Astrocyte (in vitro differentiated cells and primary cell): Measurements from ENCODE around the gene ADGRB3. TPM values are rescaled to one million over a fixed set of nuclear protein-coding genes. Genes with fewer than 3 reads are reported as not detected.

Source experiments
- DNase-seq: peaks from one replicate; pipeline ENCODE4 v3.0.0-alpha.2; 2010; ENCODE audit warnings: low read depth
- FAIRE-seq: peaks from 2 replicates; lab custom pipeline; 2011; peaks lifted over from hg19 to GRCh38; lab: Jason Lieb, UNC
- H2AFZ ChIP-seq: 2 replicates; pipeline ENCODE4 v1.6.0; 2012; ENCODE audit warnings: low read depth, low read length, inconsistent platforms
- H3K27ac ChIP-seq: 2 replicates; pipeline ENCODE4 v1.5.1; 2011; ENCODE audit warnings: low read depth, low read length, inconsistent platforms
- H3K27me3 ChIP-seq: 2 replicates; pipeline ENCODE4 v1.6.0; 2011; ENCODE audit warnings: low read length, inconsistent platforms; ENCODE audit not compliant: insufficient read depth
- H3K36me3 ChIP-seq: 2 replicates; pipeline ENCODE4 v1.5.1; 2011; ENCODE audit warnings: low read length, inconsistent platforms; ENCODE audit not compliant: insufficient read depth
- H3K4me1 ChIP-seq: 2 replicates; pipeline ENCODE4 v1.5.1; 2011; ENCODE audit warnings: low read length, inconsistent platforms; ENCODE audit not compliant: insufficient read depth
- H3K4me2 ChIP-seq: 2 replicates; pipeline ENCODE4 v1.6.0; 2012; ENCODE audit warnings: low read length, inconsistent platforms
- H3K4me3 ChIP-seq: 2 replicates; pipeline ENCODE4 v1.5.1; 2011; ENCODE audit warnings: low read depth, mild to moderate bottlenecking, low read length, inconsistent platforms; ENCODE audit not compliant: insufficient read depth
- H3K79me2 ChIP-seq: 2 replicates; pipeline ENCODE4 v1.6.0; 2012; ENCODE audit warnings: mild to moderate bottlenecking, low read length, inconsistent platforms; ENCODE audit not compliant: insufficient read depth
- H3K9ac ChIP-seq: 2 replicates; pipeline ENCODE4 v1.6.0; 2012; ENCODE audit warnings: mild to moderate bottlenecking, low read length, inconsistent platforms
- H3K9me3 ChIP-seq: 2 replicates; pipeline ENCODE4 v1.5.1; 2012; ENCODE audit warnings: low read depth, mild to moderate bottlenecking, low read length, inconsistent platforms; ENCODE audit not compliant: insufficient read depth
- H4K20me1 ChIP-seq: 2 replicates; pipeline ENCODE4 v1.6.0; 2012; ENCODE audit warnings: low read length, inconsistent platforms; ENCODE audit not compliant: insufficient read depth
- H3K27ac Mint-ChIP-seq: one replicate; pipeline ENCODE4 v1.8.0; 2021; ENCODE audit warnings: mild to moderate bottlenecking, mixed read lengths; ENCODE audit not compliant: unreplicated experiment
- H3K27me3 Mint-ChIP-seq: one replicate; pipeline ENCODE4 v1.8.0; 2021; ENCODE audit warnings: low read depth, mixed read lengths; ENCODE audit not compliant: unreplicated experiment
- H3K36me3 Mint-ChIP-seq: one replicate; pipeline ENCODE4 v1.8.0; 2021; ENCODE audit warnings: low read depth, mixed read lengths; ENCODE audit not compliant: unreplicated experiment
- H3K4me1 Mint-ChIP-seq: one replicate; pipeline ENCODE4 v1.8.0; 2021; ENCODE audit warnings: low read depth, mixed read lengths; ENCODE audit not compliant: unreplicated experiment
- H3K4me3 Mint-ChIP-seq: one replicate; pipeline ENCODE4 v1.8.0; 2021; ENCODE audit warnings: mild to moderate bottlenecking, moderate library complexity, mixed read lengths; ENCODE audit not compliant: unreplicated experiment
- H3K9me3 Mint-ChIP-seq: one replicate; pipeline ENCODE4 v1.8.0; 2021; ENCODE audit warnings: mild to moderate bottlenecking, mixed read lengths; ENCODE audit not compliant: unreplicated experiment
- EZH2 ChIP-seq: IDR thresholded peaks from 2 replicates; pipeline ENCODE4 v1.6.1; 2012; ENCODE audit warnings: mild to moderate bottlenecking, low read length, inconsistent platforms; ENCODE audit not compliant: insufficient read depth
- total RNA-seq: library from RNA; stranded (reverse); gene quantifications from 2 replicates; pipeline ENCODE4 v1.2.1, GENCODE V29; 2021
- TF ChIP-seq, protein P1 (sequence below): IDR thresholded peaks from 2 replicates; pipeline ENCODE4 v1.5.1; 2011; ENCODE audit warnings: low read depth, mild to moderate bottlenecking, inconsistent platforms, low read length, moderate library complexity; ENCODE audit not compliant: insufficient read depth

Gene ADGRB3
- total RNA-seq, 1 donor from 2014 or later = 0.77 TPM

GRCh38 chr6:68677058-68677457 lies 42.0 kb downstream of the ADGRB3 start:
- no peak overlapping the region for H3K4me3 ChIP-seq
- Mint-ChIP-seq H3K4me1 (peaks cover 5% of the 10 kb centered on the region), H3K27me3 (no peaks in the 10 kb centered on the region), H3K36me3 (no peaks in the 10 kb centered on the region), H3K9me3 (no peaks in the 10 kb centered on the region), H3K4me3 (no peak overlapping the region), H3K27ac (no peak overlapping the region)
- H3K4me2 ChIP-seq = no peak overlapping the region
- no peaks in the 10 kb centered on the region for H4K20me1 ChIP-seq
- no peak for FAIRE-seq
- no peak overlapping the region for H3K9ac ChIP-seq
- H3K9me3 ChIP-seq = no peaks in the 10 kb centered on the region
- no peaks in the 10 kb centered on the region for H3K4me1 ChIP-seq
- TF ChIP-seq, protein P1, sequence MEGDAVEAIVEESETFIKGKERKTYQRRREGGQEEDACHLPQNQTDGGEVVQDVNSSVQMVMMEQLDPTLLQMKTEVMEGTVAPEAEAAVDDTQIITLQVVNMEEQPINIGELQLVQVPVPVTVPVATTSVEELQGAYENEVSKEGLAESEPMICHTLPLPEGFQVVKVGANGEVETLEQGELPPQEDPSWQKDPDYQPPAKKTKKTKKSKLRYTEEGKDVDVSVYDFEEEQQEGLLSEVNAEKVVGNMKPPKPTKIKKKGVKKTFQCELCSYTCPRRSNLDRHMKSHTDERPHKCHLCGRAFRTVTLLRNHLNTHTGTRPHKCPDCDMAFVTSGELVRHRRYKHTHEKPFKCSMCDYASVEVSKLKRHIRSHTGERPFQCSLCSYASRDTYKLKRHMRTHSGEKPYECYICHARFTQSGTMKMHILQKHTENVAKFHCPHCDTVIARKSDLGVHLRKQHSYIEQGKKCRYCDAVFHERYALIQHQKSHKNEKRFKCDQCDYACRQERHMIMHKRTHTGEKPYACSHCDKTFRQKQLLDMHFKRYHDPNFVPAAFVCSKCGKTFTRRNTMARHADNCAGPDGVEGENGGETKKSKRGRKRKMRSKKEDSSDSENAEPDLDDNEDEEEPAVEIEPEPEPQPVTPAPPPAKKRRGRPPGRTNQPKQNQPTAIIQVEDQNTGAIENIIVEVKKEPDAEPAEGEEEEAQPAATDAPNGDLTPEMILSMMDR = no peak
- no peaks in the 10 kb centered on the region for H3K36me3 ChIP-seq
- DNase-seq = no peak
- no peak overlapping the region for H3K27ac ChIP-seq
- H2AFZ ChIP-seq = no peak overlapping the region
- H3K27me3 ChIP-seq = no peaks in the 10 kb centered on the region
- no peaks in the 10 kb centered on the region for H3K79me2 ChIP-seq

DNA sequence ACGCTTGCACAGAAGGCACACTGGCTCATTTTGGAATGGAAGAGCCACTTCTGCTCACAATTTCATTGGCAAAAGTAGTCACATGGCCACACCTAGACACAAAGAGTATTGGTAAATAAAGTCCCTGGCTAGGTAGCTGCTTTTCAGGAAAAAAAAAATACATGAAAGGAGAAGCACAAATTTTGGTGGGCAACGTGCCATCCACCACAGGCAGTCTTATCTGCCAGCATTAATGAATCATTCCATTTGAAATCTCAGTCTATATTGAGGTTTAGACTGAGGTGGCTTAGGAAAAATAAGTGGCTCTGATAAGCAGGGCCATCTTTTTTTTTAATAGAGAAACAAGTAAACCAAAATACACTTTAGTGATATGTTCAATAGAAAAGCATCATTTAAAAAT lies 44.3 kb downstream of the ADGRB3 start:
- Histone ChIP-seq H2AFZ (no peak overlapping the region), H3K9ac (no peak overlapping the region), H3K36me3 (no peaks in the 10 kb centered on the region), H3K4me3 (no peak overlapping the region), H4K20me1 (no peaks in the 10 kb centered on the region), H3K4me2 (no peak overlapping the region), H3K79me2 (no peaks in the 10 kb centered on the region), H3K27me3 (no peaks in the 10 kb centered on the region), H3K4me1 (no peaks in the 10 kb centered on the region), H3K27ac (no peak overlapping the region), H3K9me3 (no peaks in the 10 kb centered on the region)
- H3K27me3 Mint-ChIP-seq = no peaks in the 10 kb centered on the region
- H3K4me3 Mint-ChIP-seq = no peak overlapping the region
- FAIRE-seq (no peak), DNase-seq (no peak)
- no peaks in the 10 kb centered on the region for H3K36me3 Mint-ChIP-seq
- TF ChIP-seq, protein P1 = no peak
- no peak for TF ChIP-seq EZH2
- H3K27ac Mint-ChIP-seq = no peak overlapping the region
- H3K9me3 Mint-ChIP-seq = no peaks in the 10 kb centered on the region
- H3K4me1 Mint-ChIP-seq = no peaks in the 10 kb centered on the region

GRCh38 chr6:68680264-68680663 lies 45.2 kb downstream of the ADGRB3 start:
- Histone ChIP-seq H3K4me1 (no peaks in the 10 kb centered on the region), H3K79me2 (no peaks in the 10 kb centered on the region), H3K4me3 (no peak overlapping the region), H3K4me2 (no peak overlapping the region), H3K36me3 (no peaks in the 10 kb centered on the region), H3K9ac (no peak overlapping the region), H3K9me3 (no peaks in the 10 kb centered on the region), H4K20me1 (no peaks in the 10 kb centered on the region), H2AFZ (no peak overlapping the region), H3K27ac (no peak overlapping the region), H3K27me3 (no peaks in the 10 kb centered on the region)
- no peaks in the 10 kb centered on the region for H3K9me3 Mint-ChIP-seq
- no peak overlapping the region for H3K4me3 Mint-ChIP-seq
- no peaks in the 10 kb centered on the region for H3K27me3 Mint-ChIP-seq
- DNase-seq = no peak
- H3K27ac Mint-ChIP-seq = no peak overlapping the region
- no peak for FAIRE-seq
- no peaks in the 10 kb centered on the region for H3K36me3 Mint-ChIP-seq
- no peaks in the 10 kb centered on the region for H3K4me1 Mint-ChIP-seq
- TF ChIP-seq EZH2 = no peak
- TF ChIP-seq, protein P1 = no peak
